Thoracic aorta (tissue), 2 donors: ENCODE data around the gene PDZRN4. TPM values are rescaled to one million over a fixed set of nuclear protein-coding genes. Genes with fewer than 3 reads are reported as not detected.
"Not testable (repeated sequence)": the region's sequence is repeated elsewhere in the genome, so short reads cannot be mapped to it uniquely, and the experiment has no call there.

Source experiments
- ATAC-seq: fragments of 150-250 bp; one replicate; pipeline ENCODE4 v1.8.0; 2017; ENCODE audit warnings: low read depth; ENCODE audit not compliant: insufficient number of reproducible peaks, low FRiP score
- DNase-seq: peaks from one replicate; pipeline ENCODE4 v3.0.0-alpha.2; 2020; ENCODE audit warnings: low spot score
- H3K27ac ChIP-seq, 2 donors: fragments of 200-600 bp; sonication (generic); 1 replicate in 1 of 2; 2 replicates in 1 of 2; pipeline ENCODE4 v1.5.1; 2016; ENCODE audit warnings: mild to moderate bottlenecking in 2 of 2, moderate library complexity in 2 of 2
- H3K27me3 ChIP-seq: fragments of 200-600 bp; sonication (generic); replicated peaks from 2 replicates; pipeline ENCODE4 v1.6.0; 2016; ENCODE audit warnings: mild to moderate bottlenecking; ENCODE audit not compliant: insufficient read depth
- H3K36me3 ChIP-seq: fragments of 200-600 bp; sonication (generic); one replicate; pipeline ENCODE4 v1.5.1; 2016
- H3K4me1 ChIP-seq, 2 donors: fragments of 200-600 bp; sonication (generic); 1 replicate in 1 of 2; 2 replicates in 1 of 2; pipeline versions ENCODE4 v1.5.1 to v1.6.0; 2016; ENCODE audit warnings: low read depth in 2 of 2, mild to moderate bottlenecking in 1 of 2; ENCODE audit not compliant: control insufficient read depth in 1 of 2
- H3K4me3 ChIP-seq: fragments of 200-600 bp; sonication (generic); 2 replicates; pipeline ENCODE4 v1.5.1; 2016; ENCODE audit warnings: mild to moderate bottlenecking
- H3K9me3 ChIP-seq: fragments of 200-600 bp; sonication (generic); 2 replicates; pipeline ENCODE4 v1.5.1; 2016
- CTCF ChIP-seq: fragments of 200-600 bp; sonication (generic); IDR thresholded peaks from one replicate; pipeline ENCODE4 v1.5.1; 2019; ENCODE audit warnings: antibody characterized with exemption
- total RNA-seq, 2 donors: library from RNA; depleted of rRNA; stranded (reverse); fragments of >200 nt; gene quantifications; one replicate each; pipeline versions ENCODE4 v1.1.0 to v1.2.3, GENCODE V29; 2016

Gene PDZRN4
- total RNA-seq, 2 donors from 2014 or later, result 6.1 to 12.5 TPM

GRCh38 chr12:41162461-41162860 lies 25.7 kb upstream of the PDZRN4 start:
- Histone ChIP-seq H3K4me1 (peaks cover 0 to 9% of the 10 kb centered on the region in 2 donors), H3K9me3 (no peaks in the 10 kb centered on the region), H3K27me3 (no peaks in the 10 kb centered on the region), H3K36me3 (no peaks in the 10 kb centered on the region), H3K27ac (no peak overlapping the region), H3K4me3 (no peak overlapping the region)
- DNase-seq, result no peak
- TF ChIP-seq CTCF, result no peak
- ATAC-seq, result no peak

GRCh38 chr12:41167701-41168100 lies 20.4 kb upstream of the PDZRN4 start:
- no peak for TF ChIP-seq CTCF
- ATAC-seq (no peak), DNase-seq (no peak)
- Histone ChIP-seq H3K9me3 (no peaks in the 10 kb centered on the region), H3K27me3 (no peaks in the 10 kb centered on the region), H3K4me3 (no peak overlapping the region), H3K36me3 (no peaks in the 10 kb centered on the region), H3K4me1 (peaks cover 0 to 2% of the 10 kb centered on the region in 2 donors), H3K27ac (no peak overlapping the region)

GRCh38 chr12:41174602-41175001 lies 13.5 kb upstream of the PDZRN4 start:
- Histone ChIP-seq H3K4me3 (no peak overlapping the region), H3K27me3 (no peaks in the 10 kb centered on the region), H3K9me3 (no peaks in the 10 kb centered on the region), H3K27ac (no peak overlapping the region), H3K4me1 (peaks cover 0 to 9% of the 10 kb centered on the region in 2 donors), H3K36me3 (no peaks in the 10 kb centered on the region)
- TF ChIP-seq CTCF, result no peak
- DNase-seq, result no peak
- ATAC-seq, result no peak

- not testable (repeated sequence) for H3K27me3 ChIP-seq, H3K36me3 ChIP-seq, H3K4me1 ChIP-seq, H3K27ac ChIP-seq, ATAC-seq, H3K9me3 ChIP-seq, H3K4me3 ChIP-seq, DNase-seq
Observed at GRCh38 chr12:41179507-41179906, 8.6 kb upstream of the PDZRN4 start.

- ATAC-seq, result no peak
Observed at GRCh38 chr12:41184864-41185263, 3.3 kb upstream of the PDZRN4 start.

More at GRCh38 chr12:41184864-41185263, 3.3 kb upstream of the PDZRN4 start:
- no peaks in the 10 kb centered on the region for H3K27me3 ChIP-seq
- H3K4me3 ChIP-seq, result no peak overlapping the region
- no peak overlapping the region for H3K27ac ChIP-seq
- peaks cover 2 to 6% of the 10 kb centered on the region in 2 donors for H3K4me1 ChIP-seq
- no peak for TF ChIP-seq CTCF
- no peaks in the 10 kb centered on the region for H3K9me3 ChIP-seq
- DNase-seq, result no peak
- H3K36me3 ChIP-seq, result no peaks in the 10 kb centered on the region
